Activated T-helper 1 cell treated with Interleukin-2 at 50 U/mL for 16 hours (primary cell): ENCODE results near the gene CYP26B1.

Experiments used
- DNase-seq: peaks from one replicate; pipeline ENCODE4 v3.0.0-alpha.2; 2020; ENCODE audit warnings: low read depth

CYP26B1 gene, protein sequence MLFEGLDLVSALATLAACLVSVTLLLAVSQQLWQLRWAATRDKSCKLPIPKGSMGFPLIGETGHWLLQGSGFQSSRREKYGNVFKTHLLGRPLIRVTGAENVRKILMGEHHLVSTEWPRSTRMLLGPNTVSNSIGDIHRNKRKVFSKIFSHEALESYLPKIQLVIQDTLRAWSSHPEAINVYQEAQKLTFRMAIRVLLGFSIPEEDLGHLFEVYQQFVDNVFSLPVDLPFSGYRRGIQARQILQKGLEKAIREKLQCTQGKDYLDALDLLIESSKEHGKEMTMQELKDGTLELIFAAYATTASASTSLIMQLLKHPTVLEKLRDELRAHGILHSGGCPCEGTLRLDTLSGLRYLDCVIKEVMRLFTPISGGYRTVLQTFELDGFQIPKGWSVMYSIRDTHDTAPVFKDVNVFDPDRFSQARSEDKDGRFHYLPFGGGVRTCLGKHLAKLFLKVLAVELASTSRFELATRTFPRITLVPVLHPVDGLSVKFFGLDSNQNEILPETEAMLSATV

GRCh38 chr2:72147303-72147971 is at the start of gene CYP26B1:
Gene CYP26B1, minus strand, starts transcription at chr2:72147862. Its CDS starts 28 bp downstream, at chr2:72147834.
- DNase-seq, result no peak

- no peak for DNase-seq
Measured at GRCh38 chr2:72193723-72194122, 46.1 kb upstream of the CYP26B1 start.

- no peak for DNase-seq
Measured at GRCh38 chr2:72191441-72191840, 43.8 kb upstream of the CYP26B1 start.

DNA sequence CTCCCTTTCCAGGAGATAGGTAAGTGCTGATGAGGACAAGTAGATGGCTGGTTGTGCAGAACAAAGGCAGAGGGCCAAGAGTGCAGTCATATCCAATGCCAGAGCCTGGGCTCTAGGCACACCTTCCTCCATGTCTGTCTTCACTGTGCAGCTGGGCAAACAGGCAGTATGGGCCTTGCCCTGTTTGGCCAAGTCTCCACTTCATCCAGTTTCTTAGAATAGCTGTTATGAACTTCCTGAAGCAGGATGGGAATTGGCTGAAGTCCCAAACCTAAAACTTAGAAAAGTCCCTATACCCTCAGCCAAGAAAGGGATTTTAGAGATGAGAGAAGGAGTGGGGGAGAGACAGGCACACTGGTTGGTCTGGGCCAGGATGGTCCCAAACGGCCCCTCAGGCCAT is 37.5 kb upstream of the CYP26B1 start:
- DNase-seq, result no peak

GRCh38 chr2:72183466-72183865 is 35.8 kb upstream of the CYP26B1 start:
- DNase-seq, result no peak

DNA sequence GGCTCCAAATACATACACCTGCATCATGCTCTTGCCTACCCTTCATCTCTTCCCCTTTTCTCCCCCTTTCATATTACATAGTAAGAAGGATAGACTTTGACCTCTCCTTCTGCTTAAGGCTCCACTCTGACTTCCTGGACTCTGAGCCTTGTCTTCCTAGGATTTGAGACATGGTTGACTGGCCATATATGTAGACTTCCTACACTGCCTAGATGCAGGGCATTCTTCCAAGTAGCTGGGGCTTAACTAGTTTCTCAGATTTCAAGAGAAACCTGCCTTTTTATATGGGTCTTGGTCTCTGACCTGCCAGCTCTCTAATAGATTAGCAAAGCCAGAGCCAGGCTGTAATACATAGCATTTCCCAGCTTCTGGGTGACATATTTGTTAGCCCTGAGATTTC is 35.4 kb upstream of the CYP26B1 start:
- no peak for DNase-seq

GRCh38 chr2:72182547-72182946 is 34.9 kb upstream of the CYP26B1 start:
- DNase-seq, result no peak

DNA sequence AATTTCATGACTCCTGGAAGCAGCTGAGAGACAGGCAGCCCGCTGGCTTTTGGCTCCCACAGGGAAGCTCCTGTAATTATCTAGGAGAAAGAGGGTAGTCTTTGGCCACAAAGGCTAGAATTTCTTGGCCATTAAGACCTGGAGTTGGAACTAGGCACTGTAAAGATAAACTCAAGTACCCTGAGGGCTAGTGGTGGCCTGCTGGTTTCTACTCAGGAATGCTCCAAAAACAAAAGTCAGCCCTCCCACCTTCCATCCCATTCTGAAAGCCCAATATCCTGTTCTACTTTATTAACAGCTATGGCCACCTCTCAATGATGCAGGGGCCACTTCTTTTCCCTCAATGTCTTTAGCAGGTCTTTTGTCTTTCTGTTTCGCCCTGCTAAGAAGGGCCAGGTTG is 34.0 kb upstream of the CYP26B1 start:
- DNase-seq, result no peak

DNA sequence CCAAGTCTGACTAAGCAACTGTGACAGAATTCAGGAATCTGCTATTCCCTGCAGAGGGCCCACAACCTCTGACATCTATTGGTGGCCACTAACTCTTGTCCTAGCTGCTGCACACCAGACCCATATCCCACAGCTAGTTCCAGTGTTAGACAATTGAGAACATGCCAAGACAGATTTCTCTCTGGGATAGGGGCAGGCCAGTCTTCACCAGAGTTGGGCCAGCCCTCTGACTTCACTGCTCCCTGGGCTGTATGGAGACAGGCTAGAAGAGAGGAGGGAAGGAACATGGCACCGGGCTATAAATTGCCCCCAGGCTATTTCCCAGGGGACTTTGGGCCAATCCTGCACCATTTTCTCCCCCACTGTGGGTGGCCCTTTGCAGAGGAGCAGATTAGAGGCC is 32.7 kb upstream of the CYP26B1 start:
- DNase-seq, result no peak

DNA sequence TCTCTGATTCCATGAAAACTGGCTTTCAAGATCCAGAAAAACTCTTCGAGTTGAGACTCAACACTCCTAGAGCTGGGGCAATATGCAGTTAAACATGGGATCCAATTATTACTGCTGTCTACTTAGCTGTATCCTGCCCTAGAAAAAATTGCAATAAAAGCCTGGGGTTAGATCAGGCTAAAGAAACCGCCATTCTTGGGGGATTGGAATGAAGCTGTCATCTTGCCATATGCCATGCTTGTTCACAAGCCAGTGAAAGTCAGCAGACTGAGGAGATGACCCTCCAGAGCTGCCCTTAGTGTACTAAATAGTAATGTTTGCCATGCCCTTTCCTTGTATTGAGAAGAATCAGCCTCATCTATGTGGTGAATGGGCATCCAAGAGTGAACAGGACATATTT is 30.9 kb upstream of the CYP26B1 start:
- no peak for DNase-seq

- DNase-seq, result no peak
Measured at GRCh38 chr2:72176281-72176680, 28.6 kb upstream of the CYP26B1 start.

DNA sequence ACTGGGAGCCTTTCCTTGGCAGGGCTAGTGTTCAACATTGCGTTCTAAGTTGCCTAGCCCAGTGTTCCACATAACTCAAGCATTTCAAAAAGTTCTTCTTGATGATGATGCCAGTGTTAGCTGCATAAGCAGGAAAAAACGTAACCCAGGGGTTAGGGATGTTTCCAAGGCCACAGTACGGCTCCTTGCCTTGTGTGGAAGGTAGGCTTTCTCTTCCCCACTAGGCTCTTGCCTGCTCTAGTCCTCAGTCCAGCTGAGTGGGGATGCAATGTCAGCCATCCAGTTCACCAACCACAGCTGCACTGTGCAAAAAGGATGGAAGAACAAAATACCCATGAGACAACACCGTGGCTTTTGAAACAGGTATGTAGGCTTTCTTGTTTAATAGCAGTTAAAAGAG is 28.0 kb upstream of the CYP26B1 start:
- no peak for DNase-seq

- DNase-seq, result no peak
Measured at GRCh38 chr2:72173640-72174321, 26.1 kb upstream of the CYP26B1 start.

DNA sequence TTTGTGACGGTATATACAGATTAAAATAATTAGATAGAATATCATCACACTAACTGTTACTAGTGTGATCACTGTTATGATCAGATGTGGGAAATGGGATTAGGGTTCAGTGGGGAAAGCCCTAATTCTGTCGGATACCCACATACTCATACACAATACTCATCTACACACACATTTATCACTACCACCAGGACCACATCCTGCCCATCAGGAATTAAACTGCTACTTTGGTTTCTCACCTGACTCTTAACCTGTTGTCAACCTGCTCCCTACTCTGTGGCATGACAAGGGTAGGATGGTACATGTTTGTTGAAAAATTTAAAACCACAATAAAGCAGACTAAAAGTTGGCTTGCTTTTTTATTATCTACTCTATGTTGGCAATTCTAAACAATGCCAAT is 24.8 kb upstream of the CYP26B1 start:
- DNase-seq, result no peak

DNA sequence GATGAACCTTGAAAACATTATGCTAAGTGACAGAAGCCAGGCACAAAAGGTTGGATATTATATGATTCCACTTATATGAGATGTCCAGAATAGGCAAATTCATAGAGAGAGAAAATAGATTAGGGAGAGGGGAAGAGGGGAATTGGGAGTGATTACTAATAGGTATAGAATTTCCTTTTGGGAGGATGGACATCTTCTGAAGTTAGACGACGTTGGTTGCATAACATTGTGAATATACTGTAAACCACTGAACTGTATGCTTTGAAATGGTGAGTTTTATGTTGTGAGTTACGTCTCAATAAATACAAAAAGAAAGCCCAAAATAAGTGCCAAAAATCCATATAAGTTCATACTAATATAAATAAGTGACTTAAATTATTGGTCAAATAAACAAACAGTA is 18.6 kb upstream of the CYP26B1 start:
- no peak for DNase-seq

GRCh38 chr2:72165792-72166191 is 18.1 kb upstream of the CYP26B1 start:
- no peak for DNase-seq

- DNase-seq, result no peak
Measured at GRCh38 chr2:72162574-72162973, 14.9 kb upstream of the CYP26B1 start.

DNA sequence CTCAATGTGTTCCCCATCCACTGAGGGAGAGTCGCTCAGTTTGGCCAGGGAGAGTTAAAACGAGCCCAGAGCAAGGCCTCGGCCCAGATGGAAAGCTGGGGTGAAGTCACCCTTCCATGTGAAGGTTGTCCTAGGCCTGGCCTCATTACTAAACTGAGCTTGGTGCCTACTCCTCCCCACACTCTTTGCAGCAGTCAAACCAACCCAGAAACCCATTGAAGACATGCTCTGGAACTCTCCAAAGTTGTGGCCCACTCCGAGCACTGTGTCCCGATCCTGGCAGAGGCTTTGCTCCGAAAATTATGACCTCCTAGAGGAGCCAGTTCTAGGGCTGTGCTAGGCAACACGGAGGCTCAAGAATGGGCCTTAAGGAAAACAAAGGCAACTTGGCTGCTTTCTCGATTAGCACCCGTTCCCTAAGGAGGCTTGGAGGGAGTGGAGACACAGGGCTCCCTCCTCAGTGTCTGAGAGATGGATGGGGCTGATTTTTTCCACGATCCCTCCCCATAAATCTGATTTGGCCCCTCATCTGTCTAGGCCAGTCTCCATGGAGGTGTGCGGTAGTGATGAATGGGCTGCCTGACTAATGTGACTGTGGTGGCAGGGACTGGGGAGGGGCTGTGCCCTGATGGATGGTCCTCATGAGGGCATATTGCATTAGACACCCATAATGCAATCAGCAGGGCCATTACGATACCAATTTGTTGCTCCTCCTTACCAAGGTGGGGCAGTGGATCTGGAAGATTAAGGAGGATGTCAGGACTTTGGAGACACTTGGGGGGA is 11.7 kb upstream of the CYP26B1 start:
- DNase-seq, result no peak

DNA sequence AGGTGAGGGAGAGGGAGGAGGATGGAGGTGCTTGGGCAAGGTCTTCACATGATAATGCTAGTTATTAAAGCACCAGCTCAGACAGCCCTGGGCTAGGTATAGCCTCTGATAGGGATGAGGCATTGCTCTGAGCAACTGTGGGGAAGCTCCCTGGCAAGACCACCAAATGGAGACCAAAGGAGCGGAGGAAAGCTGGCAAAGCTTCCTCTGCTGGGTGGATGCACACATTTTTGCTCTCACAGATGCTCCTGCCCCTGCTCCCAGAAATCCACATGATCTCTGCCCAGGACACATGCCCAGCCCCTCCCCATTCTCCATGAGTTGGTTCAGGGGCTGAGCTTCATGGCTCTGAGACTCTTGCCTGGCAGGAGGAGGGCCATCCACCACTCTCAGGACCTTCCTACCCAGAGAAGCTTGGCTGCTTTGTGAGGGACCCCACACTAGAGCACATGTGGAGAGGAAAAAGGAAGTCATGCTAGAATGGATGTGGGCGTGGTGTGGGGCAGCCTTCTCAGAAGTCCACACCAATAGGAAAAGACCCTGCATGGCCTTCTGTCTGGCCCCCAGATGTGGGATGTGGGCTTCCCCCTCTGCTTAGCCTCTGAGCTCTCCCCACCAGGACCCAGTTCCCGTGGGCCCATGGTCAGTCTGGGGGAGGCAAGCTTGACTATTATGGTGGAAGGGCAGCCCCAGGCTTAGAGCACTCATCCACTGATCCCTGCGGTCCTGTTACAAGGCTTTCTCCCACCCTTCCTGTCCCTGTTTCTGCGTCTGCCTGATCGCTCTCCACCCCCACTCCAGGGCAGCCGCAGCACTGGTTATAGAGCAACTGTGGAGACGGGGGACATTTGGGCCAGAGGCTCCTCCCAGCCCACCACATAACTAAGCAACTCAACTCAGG is 10.5 kb upstream of the CYP26B1 start:
- DNase-seq, result no peak

- no peak for DNase-seq
Measured at GRCh38 chr2:72156872-72157271, 9.2 kb upstream of the CYP26B1 start.

DNA sequence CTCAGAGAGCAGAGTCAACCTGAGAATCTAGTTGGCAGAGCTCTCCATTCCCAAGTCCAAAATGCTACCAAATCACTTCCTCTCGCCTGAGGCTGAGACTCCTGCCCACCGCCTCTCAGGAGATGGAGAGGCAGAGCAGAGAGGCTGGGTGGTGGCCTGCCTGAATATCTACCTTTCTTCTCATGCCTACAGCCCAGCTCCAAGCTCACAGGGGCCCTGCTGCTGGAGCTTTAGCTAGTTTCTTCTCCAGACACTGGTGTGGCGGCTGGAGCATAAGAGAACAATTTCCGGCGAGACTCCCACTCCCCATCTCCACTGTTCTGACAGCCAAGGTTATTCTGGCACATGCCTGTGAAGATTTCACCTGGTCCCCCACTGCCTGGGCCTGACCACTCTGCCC is 8.1 kb upstream of the CYP26B1 start:
- DNase-seq, result no peak
